ENCODE results near the gene CMIP.

The CMIP gene

DNA sequence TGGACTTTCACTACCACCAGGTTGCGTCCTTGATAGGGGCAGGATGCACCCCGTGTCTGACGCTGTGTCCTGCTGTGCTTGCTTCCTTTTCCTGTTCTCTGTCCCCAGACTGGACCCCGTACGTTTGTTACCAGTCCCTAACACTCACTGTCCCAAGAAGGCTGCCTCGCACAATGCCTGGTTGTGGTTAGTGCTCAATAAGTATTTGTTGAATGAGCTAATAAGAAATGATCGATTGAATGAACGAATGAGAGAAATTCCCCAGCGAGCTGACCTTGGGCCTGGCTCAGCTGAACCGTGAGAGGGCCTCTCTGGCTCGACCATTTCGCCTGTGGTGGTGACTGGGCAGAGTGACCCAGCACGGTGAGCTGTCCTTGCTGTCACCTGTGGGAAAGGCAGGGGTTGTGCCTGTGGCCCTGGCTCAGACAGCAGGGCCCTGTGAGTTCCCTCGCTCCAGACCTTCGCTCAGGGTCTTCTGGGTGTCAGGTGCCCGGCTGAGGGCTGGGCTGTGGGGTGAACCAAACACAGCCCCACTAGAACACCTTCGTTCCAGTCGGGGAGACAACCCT, 20.9 kb downstream of the CMIP start:
- H3K27me3 ChIP-seq (replicated peaks; ENCODE audit: control insufficient read depth, insufficient read depth, low read length): no peaks in the 10 kb centered on the region
- DNase-seq (ENCODE audit: extremely low read depth, insufficient read length): no peak

DNA sequence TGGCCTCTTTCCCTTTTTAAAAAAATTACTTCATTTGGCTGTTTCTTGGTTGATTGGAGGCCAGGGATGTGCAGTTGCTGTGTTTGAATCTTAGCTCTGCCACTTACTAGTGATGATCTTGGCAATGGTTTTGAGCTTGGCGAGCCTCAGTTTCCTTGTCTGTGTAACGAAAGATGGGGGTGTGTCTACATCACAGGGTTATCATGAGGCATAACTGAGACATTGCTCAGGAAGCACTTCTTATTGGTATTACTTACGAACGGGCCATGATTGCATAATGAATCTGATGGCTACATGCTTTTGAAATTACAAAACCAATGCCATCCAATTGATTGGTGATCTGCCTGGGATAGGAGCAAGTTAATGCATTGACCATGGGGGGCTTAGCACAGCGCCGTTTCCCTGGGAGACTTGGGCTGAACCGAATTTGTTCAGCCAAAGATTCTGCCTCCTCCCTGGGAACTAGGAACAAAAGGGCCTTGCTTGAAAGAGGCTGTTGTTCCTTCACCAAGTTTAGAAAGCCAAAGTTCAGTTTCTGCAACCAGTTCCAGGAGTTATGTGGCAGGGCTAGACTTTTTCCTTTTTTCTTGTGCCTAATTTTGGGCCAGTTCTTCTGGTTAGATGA, 21.9 kb downstream of the CMIP start:
- no peak for DNase-seq (ENCODE audit: extremely low read depth, insufficient read length)
- Histone ChIP-seq H3K4me3 (replicated peaks; ENCODE audit: low read depth, low read length) (no peak overlapping the region), H3K36me3 (ENCODE audit: control insufficient read depth, insufficient read depth, low read length) (no peaks in the 10 kb centered on the region), H3K27me3 (replicated peaks; ENCODE audit: control insufficient read depth, insufficient read depth, low read length) (no peaks in the 10 kb centered on the region)
- TF ChIP-seq, protein P1, sequence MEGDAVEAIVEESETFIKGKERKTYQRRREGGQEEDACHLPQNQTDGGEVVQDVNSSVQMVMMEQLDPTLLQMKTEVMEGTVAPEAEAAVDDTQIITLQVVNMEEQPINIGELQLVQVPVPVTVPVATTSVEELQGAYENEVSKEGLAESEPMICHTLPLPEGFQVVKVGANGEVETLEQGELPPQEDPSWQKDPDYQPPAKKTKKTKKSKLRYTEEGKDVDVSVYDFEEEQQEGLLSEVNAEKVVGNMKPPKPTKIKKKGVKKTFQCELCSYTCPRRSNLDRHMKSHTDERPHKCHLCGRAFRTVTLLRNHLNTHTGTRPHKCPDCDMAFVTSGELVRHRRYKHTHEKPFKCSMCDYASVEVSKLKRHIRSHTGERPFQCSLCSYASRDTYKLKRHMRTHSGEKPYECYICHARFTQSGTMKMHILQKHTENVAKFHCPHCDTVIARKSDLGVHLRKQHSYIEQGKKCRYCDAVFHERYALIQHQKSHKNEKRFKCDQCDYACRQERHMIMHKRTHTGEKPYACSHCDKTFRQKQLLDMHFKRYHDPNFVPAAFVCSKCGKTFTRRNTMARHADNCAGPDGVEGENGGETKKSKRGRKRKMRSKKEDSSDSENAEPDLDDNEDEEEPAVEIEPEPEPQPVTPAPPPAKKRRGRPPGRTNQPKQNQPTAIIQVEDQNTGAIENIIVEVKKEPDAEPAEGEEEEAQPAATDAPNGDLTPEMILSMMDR (IDR thresholded peaks at IDR 0.05; ENCODE audit: insufficient read depth, low read length, poor library complexity, severe bottlenecking): no peak

More for the DNA sequence above, 20.9 kb downstream of the CMIP start:
- H3K36me3 ChIP-seq (ENCODE audit: control insufficient read depth, insufficient read depth, low read length): no peaks in the 10 kb centered on the region
- TF ChIP-seq, protein P1 (IDR thresholded peaks at IDR 0.05; ENCODE audit: insufficient read depth, low read length, poor library complexity, severe bottlenecking): no peak
- H3K4me3 ChIP-seq (replicated peaks; ENCODE audit: low read depth, low read length): no peak overlapping the region

DNA sequence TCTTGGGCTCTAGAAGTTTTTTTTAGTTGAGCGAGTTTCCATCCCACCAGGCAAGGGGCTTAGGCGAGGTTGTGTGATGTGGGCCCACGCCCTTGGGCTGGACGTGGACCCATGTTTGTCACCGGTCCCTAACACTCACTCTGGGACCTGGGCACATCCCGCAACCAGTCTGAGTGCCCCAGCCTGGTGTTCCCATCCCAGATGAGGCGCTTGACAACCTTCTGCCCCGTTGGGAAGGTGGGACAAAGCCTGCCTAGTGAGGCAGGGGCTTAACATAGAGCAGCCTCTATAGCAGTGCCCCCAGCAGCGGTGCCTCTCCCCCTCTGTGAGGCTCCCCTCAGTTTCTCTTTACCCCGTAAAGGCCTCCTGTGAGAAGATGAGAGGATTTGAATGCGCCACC, 22.5 kb downstream of the CMIP start:
- TF ChIP-seq, protein P1 (IDR thresholded peaks at IDR 0.05; ENCODE audit: insufficient read depth, low read length, poor library complexity, severe bottlenecking): no peak
- H3K27me3 ChIP-seq (replicated peaks; ENCODE audit: control insufficient read depth, insufficient read depth, low read length): no peaks in the 10 kb centered on the region
- H3K4me3 ChIP-seq (replicated peaks; ENCODE audit: low read depth, low read length): no peak overlapping the region
- no peak for DNase-seq (ENCODE audit: extremely low read depth, insufficient read length)
- peaks cover 1% of the 10 kb centered on the region for H3K36me3 ChIP-seq (ENCODE audit: control insufficient read depth, insufficient read depth, low read length)

DNA sequence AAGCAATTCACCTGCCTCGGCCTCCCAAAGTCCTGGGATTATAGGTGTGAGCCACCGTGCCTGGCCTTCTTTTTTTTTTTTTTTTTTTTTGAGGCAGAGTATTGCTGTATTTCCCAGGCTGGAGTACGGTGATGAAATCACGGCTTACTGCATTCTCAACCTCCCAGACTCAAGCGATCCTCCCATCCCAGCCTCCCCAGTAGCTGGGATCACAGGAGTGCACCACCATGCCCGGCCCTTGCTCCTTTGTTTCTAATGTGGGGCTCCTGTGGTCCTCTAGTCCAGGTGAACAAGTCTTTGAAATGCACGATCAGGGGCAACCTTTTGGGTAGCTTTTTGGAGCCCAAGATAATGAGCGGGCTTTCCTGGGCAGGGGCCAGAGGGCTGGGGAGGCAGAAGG, 23.2 kb downstream of the CMIP start:
- TF ChIP-seq, protein P1 (IDR thresholded peaks at IDR 0.05; ENCODE audit: insufficient read depth, low read length, poor library complexity, severe bottlenecking): no peak
- Histone ChIP-seq H3K27me3 (replicated peaks; ENCODE audit: control insufficient read depth, insufficient read depth, low read length) (no peaks in the 10 kb centered on the region), H3K4me3 (replicated peaks; ENCODE audit: low read depth, low read length) (no peak overlapping the region), H3K36me3 (ENCODE audit: control insufficient read depth, insufficient read depth, low read length) (peaks cover 1% of the 10 kb centered on the region)
- DNase-seq (ENCODE audit: extremely low read depth, insufficient read length): no peak

DNA sequence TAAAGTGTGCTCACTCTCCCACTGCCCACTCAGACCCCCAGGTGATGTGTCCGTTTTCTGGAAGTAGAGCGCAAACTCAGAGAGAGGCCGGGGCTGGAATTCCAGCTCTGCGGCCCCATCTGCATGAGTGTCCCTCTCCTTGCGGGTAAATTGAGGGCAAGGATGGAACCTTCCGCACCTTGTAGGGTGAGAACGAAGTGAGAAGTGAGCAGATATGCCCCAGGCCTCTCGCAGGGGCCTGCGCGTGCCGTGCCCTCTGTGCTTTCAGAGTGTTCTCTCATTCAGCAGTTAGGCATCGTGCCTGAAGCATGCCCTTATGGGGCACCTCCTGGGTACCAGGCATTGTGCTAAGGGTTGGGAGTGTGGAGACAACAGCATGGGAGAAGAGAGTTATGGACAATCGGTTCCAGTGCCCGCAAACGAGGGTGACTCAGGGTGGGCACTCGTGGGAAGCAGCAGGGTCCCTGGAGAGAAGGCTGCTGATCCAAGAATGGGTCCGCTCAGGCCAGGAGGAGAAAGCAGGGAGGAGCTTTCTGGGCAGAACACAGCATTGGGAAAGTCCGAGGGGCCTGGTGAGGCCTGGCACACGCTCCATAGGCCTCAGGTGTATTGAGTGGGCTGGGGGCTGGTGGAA, 23.8 kb downstream of the CMIP start:
- no peak overlapping the region for H3K4me3 ChIP-seq (replicated peaks; ENCODE audit: low read depth, low read length)
- TF ChIP-seq, protein P1 (IDR thresholded peaks at IDR 0.05; ENCODE audit: insufficient read depth, low read length, poor library complexity, severe bottlenecking): no peak
- H3K27me3 ChIP-seq (replicated peaks; ENCODE audit: control insufficient read depth, insufficient read depth, low read length): no peaks in the 10 kb centered on the region
- no peak for DNase-seq (ENCODE audit: extremely low read depth, insufficient read length)
- peaks cover 1% of the 10 kb centered on the region for H3K36me3 ChIP-seq (ENCODE audit: control insufficient read depth, insufficient read depth, low read length)

All from GM06990 (cell line).